Hepatocyte (in vitro differentiated cells): Measurements from ENCODE around the gene CD8B.
"Not testable (repeated sequence)": the region's sequence is repeated elsewhere in the genome, so short reads cannot be mapped to it uniquely, and the experiment has no call there.

Source experiments
- EZH2 ChIP-seq: fragments of 200-600 bp; sonication (generic); IDR thresholded peaks from 2 replicates; pipeline ENCODE4 v1.6.1; 2016; ENCODE audit warnings: antibody characterized with exemption, mild to moderate bottlenecking, borderline replicate concordance
- TF ChIP-seq, protein P1 (sequence below): fragments of 200-600 bp; sonication (generic); IDR thresholded peaks from 2 replicates; pipeline ENCODE4 v1.5.1; 2016; ENCODE audit warnings: antibody characterized with exemption, mild to moderate bottlenecking; ENCODE audit not compliant: poor library complexity

DNA sequence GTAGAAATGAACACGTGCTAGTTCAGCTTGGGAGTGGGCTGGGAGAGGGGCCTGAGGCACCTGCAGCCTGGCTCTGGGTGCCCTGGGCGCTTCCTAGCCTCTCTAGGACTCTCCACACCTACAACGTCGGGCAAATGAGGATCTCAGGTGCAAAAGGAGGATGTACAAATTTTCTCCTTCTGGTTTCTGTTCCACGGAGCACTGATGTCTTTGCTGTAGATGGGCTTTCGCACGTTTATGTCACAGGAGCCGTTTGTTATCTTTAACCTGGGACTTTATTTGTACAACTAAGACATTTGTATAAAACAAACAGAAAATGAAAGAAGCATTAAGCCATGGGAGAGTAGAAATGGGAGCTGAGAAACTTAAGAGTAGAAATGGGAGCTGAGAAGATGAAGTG lies 20.4 kb downstream of the CD8B start:
- TF ChIP-seq, protein P1, sequence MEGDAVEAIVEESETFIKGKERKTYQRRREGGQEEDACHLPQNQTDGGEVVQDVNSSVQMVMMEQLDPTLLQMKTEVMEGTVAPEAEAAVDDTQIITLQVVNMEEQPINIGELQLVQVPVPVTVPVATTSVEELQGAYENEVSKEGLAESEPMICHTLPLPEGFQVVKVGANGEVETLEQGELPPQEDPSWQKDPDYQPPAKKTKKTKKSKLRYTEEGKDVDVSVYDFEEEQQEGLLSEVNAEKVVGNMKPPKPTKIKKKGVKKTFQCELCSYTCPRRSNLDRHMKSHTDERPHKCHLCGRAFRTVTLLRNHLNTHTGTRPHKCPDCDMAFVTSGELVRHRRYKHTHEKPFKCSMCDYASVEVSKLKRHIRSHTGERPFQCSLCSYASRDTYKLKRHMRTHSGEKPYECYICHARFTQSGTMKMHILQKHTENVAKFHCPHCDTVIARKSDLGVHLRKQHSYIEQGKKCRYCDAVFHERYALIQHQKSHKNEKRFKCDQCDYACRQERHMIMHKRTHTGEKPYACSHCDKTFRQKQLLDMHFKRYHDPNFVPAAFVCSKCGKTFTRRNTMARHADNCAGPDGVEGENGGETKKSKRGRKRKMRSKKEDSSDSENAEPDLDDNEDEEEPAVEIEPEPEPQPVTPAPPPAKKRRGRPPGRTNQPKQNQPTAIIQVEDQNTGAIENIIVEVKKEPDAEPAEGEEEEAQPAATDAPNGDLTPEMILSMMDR: not testable (repeated sequence)
- TF ChIP-seq EZH2: not testable (repeated sequence)
